HEK293 (cell line): Measurements from ENCODE around the gene RAET1L.
"Not testable (repeated sequence)": the region's sequence is repeated elsewhere in the genome, so short reads cannot be mapped to it uniquely, and the experiment has no call there.

Experiments used
- CTCF ChIA-PET: fragments of 350-600 bp; formaldehyde crosslinking; extraction: SDS; loops from one replicate; lab custom pipeline; 2021; ENCODE audit warnings: antibody characterized with exemption; lab: Yijun Ruan, JAX
- POLR2A ChIA-PET: fragments of 300-600 bp; formaldehyde crosslinking; extraction: SDS; loops from one replicate; lab custom pipeline; 2020; ENCODE audit warnings: antibody characterized with exemption, inconsistent platforms; lab: Yijun Ruan, JAX
- H3K27ac ChIP-seq: fragments of 200-500 bp; sonication (Bioruptor generic); 2 replicates; pipeline ENCODE4 v1.5.1; 2014; ENCODE audit warnings: low read depth, low read length, control low read depth, inconsistent platforms; ENCODE audit errors: extremely low read depth
- H3K36me3 ChIP-seq, 2 experiments: fragments of 200-500 bp in 1 of 2; sonication (Bioruptor generic) in 1 of 2; 1 replicate in 1 of 2; 2 replicates in 1 of 2; pipeline ENCODE4 v1.5.1; 2014 to 2017; ENCODE audit warnings: inconsistent platforms in 2 of 2, low read length in 2 of 2; ENCODE audit not compliant: control insufficient read depth in 2 of 2, insufficient read depth in 1 of 2
- H3K4me1 ChIP-seq: fragments of 200-500 bp; sonication (Bioruptor generic); 2 replicates; pipeline ENCODE4 v1.5.1; 2014; ENCODE audit warnings: mild to moderate bottlenecking, low read length, inconsistent platforms; ENCODE audit not compliant: control insufficient read depth, insufficient read depth
- H3K4me3 ChIP-seq: 2 replicates; pipeline ENCODE4 v1.5.1; 2011; ENCODE audit warnings: low read depth, mild to moderate bottlenecking, control low read depth, low read length, moderate library complexity
- H3K9me3 ChIP-seq: fragments of 200-500 bp; sonication (Bioruptor generic); 2 replicates; pipeline ENCODE4 v1.5.1; 2014; ENCODE audit warnings: low read depth, low read length, inconsistent platforms; ENCODE audit not compliant: control insufficient read depth, insufficient read depth
- AEBP2 ChIP-seq: fragments of 450-650 bp; formaldehyde crosslinking; IDR thresholded peaks from 2 replicates; pipeline ENCODE4 v1.5.1; 2016; ENCODE audit warnings: missing biosample characterization, missing genetic modification characterization, borderline replicate concordance
- CTCF ChIP-seq: fragments of 450-650 bp; formaldehyde crosslinking; IDR thresholded peaks from 2 replicates; pipeline ENCODE4 v1.5.1; 2016; ENCODE audit warnings: missing biosample characterization, missing genetic modification characterization
- HIC1 ChIP-seq: fragments of 450-650 bp; formaldehyde crosslinking; IDR thresholded peaks from 2 replicates; pipeline ENCODE4 v1.5.1; 2016; ENCODE audit warnings: missing biosample characterization, missing genetic modification characterization
- PRDM1 ChIP-seq: fragments of 450-650 bp; formaldehyde crosslinking; IDR thresholded peaks from 2 replicates; pipeline ENCODE4; 2016; ENCODE audit warnings: missing biosample characterization, missing genetic modification characterization
- PRDM4 ChIP-seq: fragments of 450-650 bp; formaldehyde crosslinking; IDR thresholded peaks from 2 replicates; pipeline ENCODE4 v1.5.1; 2017; ENCODE audit warnings: missing biosample characterization, missing genetic modification characterization
- ZBTB17 ChIP-seq: fragments of 450-650 bp; formaldehyde crosslinking; IDR thresholded peaks from 2 replicates; pipeline ENCODE4 v1.5.1; 2016; ENCODE audit warnings: missing biosample characterization, missing genetic modification characterization
- ZBTB21 ChIP-seq: fragments of 450-650 bp; formaldehyde crosslinking; IDR thresholded peaks from 2 replicates; pipeline ENCODE4 v1.5.1; 2017; ENCODE audit warnings: missing biosample characterization, missing genetic modification characterization
- ZEB2 ChIP-seq: fragments of 450-650 bp; formaldehyde crosslinking; IDR thresholded peaks from 2 replicates; pipeline ENCODE4 v1.5.1; 2016; ENCODE audit warnings: missing biosample characterization, missing genetic modification characterization
- ZFHX2 ChIP-seq: fragments of 450-650 bp; formaldehyde crosslinking; conservative IDR thresholded peaks from 2 replicates; pipeline ENCODE4 v1.5.1; 2016; ENCODE audit warnings: missing biosample characterization, missing genetic modification characterization
- ZNF169 ChIP-seq: fragments of 450-650 bp; formaldehyde crosslinking; IDR thresholded peaks from 2 replicates; pipeline ENCODE4 v1.5.1; 2016; ENCODE audit warnings: missing biosample characterization, missing genetic modification characterization
- ZNF174 ChIP-seq: fragments of 450-650 bp; formaldehyde crosslinking; IDR thresholded peaks from 2 replicates; pipeline ENCODE4 v1.5.0; 2017; ENCODE audit warnings: missing biosample characterization, mild to moderate bottlenecking, missing genetic modification characterization
- ZNF2 ChIP-seq: fragments of 450-650 bp; formaldehyde crosslinking; IDR thresholded peaks from 2 replicates; pipeline ENCODE4 v1.5.1; 2016; ENCODE audit warnings: missing biosample characterization, missing genetic modification characterization
- ZNF416 ChIP-seq: fragments of 450-650 bp; formaldehyde crosslinking; IDR thresholded peaks from 2 replicates; pipeline ENCODE4 v1.5.1; 2016; ENCODE audit warnings: missing biosample characterization, missing genetic modification characterization
- ZNF610 ChIP-seq: fragments of 450-650 bp; formaldehyde crosslinking; IDR thresholded peaks from 2 replicates; pipeline ENCODE4 v1.5.1; 2016; ENCODE audit warnings: missing biosample characterization, missing genetic modification characterization, borderline replicate concordance
- ZNF629 ChIP-seq: fragments of 450-650 bp; formaldehyde crosslinking; IDR thresholded peaks from 2 replicates; pipeline ENCODE4 v1.5.1; 2017; ENCODE audit warnings: missing biosample characterization, missing genetic modification characterization
- ZNF654 ChIP-seq: fragments of 450-650 bp; formaldehyde crosslinking; IDR thresholded peaks from 2 replicates; pipeline ENCODE4 v1.5.1; 2016; ENCODE audit warnings: low read depth, missing biosample characterization, missing genetic modification characterization
- ZNF660 ChIP-seq: fragments of 450-650 bp; IDR thresholded peaks from 2 replicates; pipeline ENCODE4 v1.5.1; 2018; ENCODE audit warnings: missing biosample characterization, mild to moderate bottlenecking, missing genetic modification characterization
- ZSCAN4 ChIP-seq: fragments of 450-650 bp; formaldehyde crosslinking; IDR thresholded peaks from 2 replicates; pipeline ENCODE4 v1.5.1; 2017; ENCODE audit warnings: missing biosample characterization, missing genetic modification characterization

Gene RAET1L

GRCh38 chr6:150016324-150017185 is 8.8 kb downstream of the RAET1L start:
- Histone ChIP-seq H3K4me1 (no peaks in the 10 kb centered on the region), H3K4me3 (no peak overlapping the region), H3K36me3 (no peaks in the 10 kb centered on the region), H3K9me3 (no peaks in the 10 kb centered on the region), H3K27ac (no peak overlapping the region)
- CTCF ChIA-PET = interaction anchor here (0.5 to 3.1 kb wide), 40 partner anchors 8 to 931 kb away, joined by 3 to 35 read pairs (median 4); partner anchors contain the start of gene RAET1L
- POLR2A ChIA-PET = interaction anchor here (0.6 to 1.0 kb wide), 3 partner anchors 24 to 81 kb away, joined by 3 to 5 read pairs (median 5); partner anchors contain the start of gene ULBP1
- TF ChIP-seq ZNF416 (tag by site-specific recombination) = no peak
- TF ChIP-seq PRDM4 (tag by site-specific recombination) = no peak
- TF ChIP-seq ZNF169 (tag by site-specific recombination) = no peak
- peak; percentile 67 for TF ChIP-seq ZNF629 (tag by site-specific recombination)
- peak; percentile 92 for TF ChIP-seq ZNF654 (tag by site-specific recombination)
- no peak for TF ChIP-seq ZNF610
- TF ChIP-seq ZSCAN4 = peak; percentile 90
- peak; percentile 65 for TF ChIP-seq ZEB2
- TF ChIP-seq PRDM1 (tag by site-specific recombination) = no peak
- no peak; the same call in 1 of the 2 replicates for TF ChIP-seq ZNF660 (tag by site-specific recombination)
- 0 out of 2 replicates have a peak, but pooled peaks have one; percentile 20 for TF ChIP-seq ZBTB21 (tag by site-specific recombination)
- peak; percentile 19; the same call in 1 of the 2 replicates for TF ChIP-seq ZBTB17
- 0 out of 2 replicates have a peak, but pooled peaks have one; percentile 14 for TF ChIP-seq HIC1 (tag by site-specific recombination)
- TF ChIP-seq ZNF2 (tag by site-specific recombination) = 0 out of 2 replicates have a peak, but pooled peaks have one; percentile 26
- no peak for TF ChIP-seq ZNF174 (tag by site-specific recombination)
- no peak for TF ChIP-seq AEBP2 (tag by site-specific recombination)
- TF ChIP-seq ZFHX2 (tag by site-specific recombination) = no peak
- peak; percentile 69; the same call in 1 of the 2 replicates for TF ChIP-seq CTCF (tag by site-specific recombination)

- POLR2A ChIA-PET, H3K36me3 ChIP-seq, H3K27ac ChIP-seq, H3K4me1 ChIP-seq, H3K9me3 ChIP-seq, H3K4me3 ChIP-seq: not testable (repeated sequence)
- CTCF ChIA-PET = interaction anchor here (2.7 to 3.1 kb wide), 2 partner anchors 80 to 380 kb away, joined by 14 to 35 read pairs; no protein-coding TSS in a partner anchor
These were observed 9.9 kb downstream of the RAET1L start for GRCh38 chr6:150015281-150016001.

GRCh38 chr6:150014623-150015280 is 10.6 kb downstream of the RAET1L start:
- POLR2A ChIA-PET, H3K4me3 ChIP-seq, CTCF ChIA-PET: not testable (repeated sequence)

More at GRCh38 chr6:150014623-150015280, 10.6 kb downstream of the RAET1L start:
- H3K9me3 ChIP-seq, H3K27ac ChIP-seq, H3K36me3 ChIP-seq, H3K4me1 ChIP-seq: not testable (repeated sequence)
